KMS-11 (cell line): ENCODE results near the gene PCDHGA8.
"Not testable (repeated sequence)": the region's sequence is repeated elsewhere in the genome, so short reads cannot be mapped to it uniquely, and the experiment has no call there.

Experiments
- H2AFZ ChIP-seq: fragments of 200-600 bp; sonication (generic); 2 replicates; pipeline ENCODE4 v1.6.1; 2016; ENCODE audit warnings: antibody characterized with exemption, mixed run types, low read depth
- H3K27ac ChIP-seq: fragments of 200-600 bp; sonication (generic); 2 replicates; pipeline ENCODE4 v1.6.1; 2016; ENCODE audit warnings: mild to moderate bottlenecking, mixed run types
- H3K27me3 ChIP-seq: fragments of 200-600 bp; sonication (generic); 2 replicates; pipeline ENCODE4 v1.6.1; 2017; ENCODE audit warnings: mild to moderate bottlenecking, low read depth, mixed run types, moderate library complexity; ENCODE audit not compliant: insufficient read depth
- H3K36me3 ChIP-seq: fragments of 200-600 bp; sonication (generic); 2 replicates; pipeline ENCODE4 v1.6.1; 2017; ENCODE audit warnings: mild to moderate bottlenecking, mixed run types; ENCODE audit not compliant: insufficient read depth
- H3K4me1 ChIP-seq: fragments of 200-600 bp; sonication (generic); 2 replicates; pipeline ENCODE4 v1.6.1; 2016; ENCODE audit warnings: mild to moderate bottlenecking, low read depth, mixed run types; ENCODE audit not compliant: poor library complexity, severe bottlenecking
- H3K4me2 ChIP-seq: fragments of 200-600 bp; sonication (generic); 2 replicates; pipeline ENCODE4 v1.7.0; 2016; ENCODE audit warnings: mild to moderate bottlenecking, mixed run types
- H3K4me3 ChIP-seq: fragments of 200-600 bp; sonication (generic); IDR thresholded peaks from 2 replicates; pipeline ENCODE4 v1.6.1; 2017; ENCODE audit warnings: low read depth, low read length, mixed read lengths; ENCODE audit not compliant: insufficient read depth
- H3K79me2 ChIP-seq: fragments of 200-600 bp; sonication (generic); 2 replicates; pipeline ENCODE4 v1.6.1; 2016; ENCODE audit warnings: low read depth, mixed run types; ENCODE audit not compliant: insufficient read depth
- H3K9ac ChIP-seq: fragments of 200-600 bp; sonication (generic); 2 replicates; pipeline ENCODE4 v1.6.1; 2016; ENCODE audit warnings: mild to moderate bottlenecking, mixed run types
- H4K20me1 ChIP-seq: fragments of 200-600 bp; sonication (generic); 2 replicates; pipeline ENCODE4 v1.6.1; 2016; ENCODE audit warnings: mild to moderate bottlenecking, mixed run types; ENCODE audit not compliant: insufficient read depth
- TF ChIP-seq, protein P1 (sequence below): fragments of 200-600 bp; sonication (generic); conservative IDR thresholded peaks from 2 replicates; pipeline ENCODE4 v1.6.1; 2017; ENCODE audit warnings: low read depth, mild to moderate bottlenecking, antibody characterized with exemption, low read length, moderate library complexity, mixed read lengths

The PCDHGA8 gene

DNA sequence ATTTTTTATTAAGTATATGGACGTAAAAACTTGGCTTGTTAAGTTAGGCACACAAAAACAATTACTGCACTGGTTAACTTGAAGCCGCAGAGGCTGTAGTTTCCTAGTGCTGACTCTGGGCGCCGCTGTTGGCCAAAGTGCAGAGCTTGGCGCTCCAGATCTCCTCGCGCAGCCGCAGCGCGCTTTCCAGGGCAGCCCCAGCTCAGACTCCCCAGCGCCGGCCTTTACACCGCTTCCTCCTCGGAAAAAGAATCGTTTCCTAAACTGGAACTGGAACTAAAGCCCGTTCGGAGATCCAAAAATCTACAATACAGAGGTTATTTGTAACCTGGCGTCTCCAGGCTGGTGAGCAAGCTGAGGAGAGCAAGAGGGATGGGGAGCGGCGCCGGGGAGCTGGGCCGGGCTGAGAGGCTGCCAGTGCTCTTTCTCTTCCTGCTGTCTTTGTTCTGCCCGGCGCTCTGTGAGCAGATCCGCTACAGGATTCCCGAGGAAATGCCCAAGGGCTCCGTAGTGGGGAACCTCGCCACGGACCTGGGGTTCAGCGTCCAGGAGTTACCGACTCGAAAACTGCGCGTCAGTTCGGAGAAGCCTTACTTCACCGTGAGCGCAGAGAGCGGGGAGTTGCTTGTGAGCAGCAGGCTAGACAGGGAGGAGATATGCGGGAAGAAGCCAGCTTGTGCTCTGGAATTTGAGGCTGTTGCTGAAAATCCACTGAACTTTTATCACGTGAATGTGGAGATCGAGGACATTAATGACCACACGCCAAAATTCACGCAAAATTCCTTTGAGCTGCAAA lies 5.5 kb downstream of the PCDHGA8 start, which contains the start of gene PCDHGB5:
TSS of gene PCDHGB5 (plus strand) at position 192 of the 796 bp plus-strand sequence. CDS start at position 373, 181 bp downstream.
- H3K9ac ChIP-seq, H3K4me1 ChIP-seq, H2AFZ ChIP-seq, H3K27ac ChIP-seq, H3K79me2 ChIP-seq, H3K27me3 ChIP-seq, H4K20me1 ChIP-seq, H3K36me3 ChIP-seq, H3K4me2 ChIP-seq, H3K4me3 ChIP-seq: not testable (repeated sequence)
- TF ChIP-seq, protein P1, sequence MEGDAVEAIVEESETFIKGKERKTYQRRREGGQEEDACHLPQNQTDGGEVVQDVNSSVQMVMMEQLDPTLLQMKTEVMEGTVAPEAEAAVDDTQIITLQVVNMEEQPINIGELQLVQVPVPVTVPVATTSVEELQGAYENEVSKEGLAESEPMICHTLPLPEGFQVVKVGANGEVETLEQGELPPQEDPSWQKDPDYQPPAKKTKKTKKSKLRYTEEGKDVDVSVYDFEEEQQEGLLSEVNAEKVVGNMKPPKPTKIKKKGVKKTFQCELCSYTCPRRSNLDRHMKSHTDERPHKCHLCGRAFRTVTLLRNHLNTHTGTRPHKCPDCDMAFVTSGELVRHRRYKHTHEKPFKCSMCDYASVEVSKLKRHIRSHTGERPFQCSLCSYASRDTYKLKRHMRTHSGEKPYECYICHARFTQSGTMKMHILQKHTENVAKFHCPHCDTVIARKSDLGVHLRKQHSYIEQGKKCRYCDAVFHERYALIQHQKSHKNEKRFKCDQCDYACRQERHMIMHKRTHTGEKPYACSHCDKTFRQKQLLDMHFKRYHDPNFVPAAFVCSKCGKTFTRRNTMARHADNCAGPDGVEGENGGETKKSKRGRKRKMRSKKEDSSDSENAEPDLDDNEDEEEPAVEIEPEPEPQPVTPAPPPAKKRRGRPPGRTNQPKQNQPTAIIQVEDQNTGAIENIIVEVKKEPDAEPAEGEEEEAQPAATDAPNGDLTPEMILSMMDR = peak; percentile 47

DNA sequence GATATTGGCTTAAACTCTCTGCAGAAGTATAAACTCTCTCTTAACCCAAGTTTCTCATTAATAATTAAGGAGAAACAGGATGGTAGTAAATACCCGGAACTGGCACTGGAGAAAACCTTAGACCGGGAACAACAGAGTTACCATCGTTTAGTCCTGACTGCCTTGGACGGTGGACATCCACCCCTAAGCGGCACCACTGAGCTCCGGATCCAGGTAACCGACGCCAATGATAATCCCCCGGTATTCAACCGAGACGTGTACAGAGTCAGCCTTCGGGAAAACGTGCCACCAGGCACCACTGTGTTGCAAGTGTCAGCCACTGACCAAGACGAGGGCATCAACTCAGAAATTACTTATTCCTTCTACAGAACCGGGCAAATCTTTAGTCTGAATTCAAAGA lies 6.2 kb downstream of the PCDHGA8 start:
- H3K79me2 ChIP-seq = no peaks in the 10 kb centered on the region
- no peaks in the 10 kb centered on the region for H3K4me1 ChIP-seq
- H2AFZ ChIP-seq = no peak overlapping the region
- H4K20me1 ChIP-seq = no peaks in the 10 kb centered on the region
- H3K9ac ChIP-seq = no peak overlapping the region
- no peaks in the 10 kb centered on the region for H3K27me3 ChIP-seq
- no peak overlapping the region for H3K4me3 ChIP-seq
- H3K4me2 ChIP-seq = no peak overlapping the region
- H3K27ac ChIP-seq = no peak overlapping the region
- TF ChIP-seq, protein P1 = no peak
- no peaks in the 10 kb centered on the region for H3K36me3 ChIP-seq

DNA sequence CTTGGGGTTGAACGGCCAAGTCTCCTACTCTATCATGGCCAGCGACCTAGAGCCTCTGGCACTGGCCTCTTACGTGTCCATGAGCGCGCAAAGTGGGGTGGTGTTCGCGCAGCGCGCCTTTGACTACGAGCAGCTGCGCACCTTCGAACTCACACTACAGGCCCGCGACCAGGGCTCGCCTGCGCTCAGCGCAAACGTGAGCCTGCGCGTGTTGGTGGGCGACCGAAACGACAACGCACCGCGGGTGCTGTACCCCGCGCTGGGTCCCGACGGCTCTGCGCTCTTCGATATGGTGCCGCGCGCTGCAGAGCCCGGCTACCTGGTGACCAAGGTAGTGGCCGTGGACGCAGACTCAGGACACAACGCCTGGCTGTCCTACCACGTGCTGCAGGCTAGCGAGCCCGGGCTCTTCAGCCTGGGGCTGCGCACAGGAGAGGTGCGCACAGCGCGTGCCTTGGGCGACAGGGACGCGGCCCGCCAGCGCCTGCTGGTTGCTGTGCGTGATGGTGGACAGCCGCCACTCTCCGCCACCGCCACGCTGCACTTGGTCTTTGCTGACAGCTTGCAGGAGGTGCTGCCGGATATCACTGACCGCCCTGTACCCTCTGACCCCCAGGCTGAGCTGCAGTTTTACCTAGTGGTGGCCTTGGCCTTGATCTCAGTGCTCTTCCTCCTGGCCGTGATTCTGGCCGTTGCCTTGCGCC lies 7.3 kb downstream of the PCDHGA8 start:
- H3K79me2 ChIP-seq = no peaks in the 10 kb centered on the region
- TF ChIP-seq, protein P1 = no peak
- H3K27ac ChIP-seq = no peak overlapping the region
- H3K4me1 ChIP-seq = no peaks in the 10 kb centered on the region
- H3K9ac ChIP-seq = no peak overlapping the region
- no peaks in the 10 kb centered on the region for H4K20me1 ChIP-seq
- H3K4me2 ChIP-seq = no peak overlapping the region
- no peaks in the 10 kb centered on the region for H3K27me3 ChIP-seq
- H2AFZ ChIP-seq = no peak overlapping the region
- H3K4me3 ChIP-seq = no peak overlapping the region
- H3K36me3 ChIP-seq = no peaks in the 10 kb centered on the region

DNA sequence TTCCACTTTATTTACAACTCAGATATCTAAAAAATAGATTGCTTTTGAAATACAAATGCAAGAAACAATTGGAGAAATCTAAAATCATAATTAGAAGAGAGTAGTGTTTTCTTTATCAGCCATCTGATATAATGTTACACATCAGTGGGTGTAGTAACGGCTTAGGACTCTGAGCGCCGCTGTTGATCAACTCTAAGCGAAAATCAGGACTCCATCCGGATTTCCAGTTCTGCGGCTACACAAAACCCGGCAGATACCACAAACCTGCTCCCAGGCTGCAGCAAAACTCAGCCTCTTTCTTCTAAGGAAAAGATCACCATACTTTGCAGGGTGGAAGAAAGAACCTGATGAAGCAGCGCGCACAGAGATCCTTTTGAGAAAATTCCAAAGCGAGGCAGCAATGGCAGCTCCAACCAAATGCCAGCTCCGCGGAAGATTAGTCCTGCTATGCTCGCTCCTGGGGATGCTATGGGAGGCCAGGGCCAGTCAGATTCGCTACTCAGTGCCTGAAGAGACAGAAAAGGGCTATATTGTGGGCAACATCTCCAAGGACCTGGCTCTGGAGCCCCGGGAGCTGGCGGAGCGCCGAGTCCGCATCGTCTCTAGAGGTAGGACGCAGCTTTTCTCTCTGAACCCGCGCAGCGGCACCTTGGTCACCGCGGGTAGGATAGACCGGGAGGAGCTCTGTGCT lies 10.3 kb downstream of the PCDHGA8 start, which contains the start of gene PCDHGA9:
TSS of gene PCDHGA9 (plus strand) at position 226 of the 691 bp plus-strand sequence. CDS start at position 401, 175 bp downstream.
- Histone ChIP-seq H3K4me2 (no peak within 1 kb of the TSS), H3K27ac (no peak within 1 kb of the TSS), H3K4me1 (no peaks in the 10 kb centered on the region), H2AFZ (no peak within 1 kb of the TSS), H3K36me3 (no peaks in the 10 kb centered on the region), H3K79me2 (no peaks in the 10 kb centered on the region), H4K20me1 (no peaks in the 10 kb centered on the region), H3K9ac (no peak within 1 kb of the TSS), H3K4me3 (no peak within 1 kb of the TSS), H3K27me3 (no peaks in the 10 kb centered on the region)
- TF ChIP-seq, protein P1 = no peak
